PFSK-1 (cell line): ENCODE measurements around the gene SLC38A10.

Source experiments
- FOXP2 ChIP-seq: optimal IDR thresholded peaks from 2 replicates; pipeline ENCODE3; 2011; ENCODE audit warnings: borderline replicate concordance, control low read depth, inconsistent platforms; ENCODE audit not compliant: insufficient read depth; ENCODE audit errors: extremely low read length, extremely low read depth
- POLR2AphosphoS5 ChIP-seq: IDR thresholded peaks from 2 replicates; pipeline ENCODE4 v1.6.1; 2012; ENCODE audit warnings: low read depth, mild to moderate bottlenecking, control low read depth, low read length, moderate library complexity
- SIN3A ChIP-seq: IDR thresholded peaks from 2 replicates; pipeline ENCODE4 v1.6.1; 2012; ENCODE audit warnings: mild to moderate bottlenecking, low read length, moderate library complexity, borderline replicate concordance; ENCODE audit not compliant: insufficient read depth
- TAF1 ChIP-seq: IDR thresholded peaks from 2 replicates; pipeline ENCODE4 v1.6.1; 2012; ENCODE audit warnings: low read length, control low read depth, borderline replicate concordance; ENCODE audit not compliant: insufficient read depth
- TF ChIP-seq, protein P1 (sequence below), 2 experiments: IDR thresholded peaks; 2 replicates each; pipeline versions ENCODE4 v1.6.1 to v1.8.0; 2011 to 2012; ENCODE audit warnings: low read depth in 2 of 2, low read length in 2 of 2, control low read depth in 1 of 2, inconsistent platforms in 1 of 2, mild to moderate bottlenecking in 1 of 2, moderate library complexity in 1 of 2; ENCODE audit not compliant: insufficient read depth in 1 of 2

SLC38A10 gene

DNA sequence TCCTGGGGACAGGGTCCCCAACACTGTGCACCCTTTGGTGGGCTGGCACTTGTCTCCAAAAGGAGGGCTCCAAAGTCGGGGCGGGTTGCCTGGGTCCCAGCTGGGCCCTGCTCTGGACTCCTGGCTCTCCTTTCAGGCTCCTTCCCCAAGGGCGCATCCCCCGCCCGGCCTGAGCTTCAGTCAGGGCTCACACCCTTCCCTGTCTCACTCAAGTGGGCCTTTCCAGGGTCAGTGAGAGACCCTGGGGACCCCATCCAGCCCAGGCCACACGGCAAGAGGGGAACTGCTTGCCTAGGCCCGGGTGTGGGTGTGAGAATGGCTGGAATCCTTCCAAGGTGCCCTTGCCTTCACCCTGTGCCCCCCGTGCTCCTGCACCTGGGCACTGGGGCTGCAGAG, 41.8 kb upstream of the SLC38A10 start:
- TF ChIP-seq FOXP2 (no peak), POLR2AphosphoS5 (no peak)
- TF ChIP-seq, protein P1, sequence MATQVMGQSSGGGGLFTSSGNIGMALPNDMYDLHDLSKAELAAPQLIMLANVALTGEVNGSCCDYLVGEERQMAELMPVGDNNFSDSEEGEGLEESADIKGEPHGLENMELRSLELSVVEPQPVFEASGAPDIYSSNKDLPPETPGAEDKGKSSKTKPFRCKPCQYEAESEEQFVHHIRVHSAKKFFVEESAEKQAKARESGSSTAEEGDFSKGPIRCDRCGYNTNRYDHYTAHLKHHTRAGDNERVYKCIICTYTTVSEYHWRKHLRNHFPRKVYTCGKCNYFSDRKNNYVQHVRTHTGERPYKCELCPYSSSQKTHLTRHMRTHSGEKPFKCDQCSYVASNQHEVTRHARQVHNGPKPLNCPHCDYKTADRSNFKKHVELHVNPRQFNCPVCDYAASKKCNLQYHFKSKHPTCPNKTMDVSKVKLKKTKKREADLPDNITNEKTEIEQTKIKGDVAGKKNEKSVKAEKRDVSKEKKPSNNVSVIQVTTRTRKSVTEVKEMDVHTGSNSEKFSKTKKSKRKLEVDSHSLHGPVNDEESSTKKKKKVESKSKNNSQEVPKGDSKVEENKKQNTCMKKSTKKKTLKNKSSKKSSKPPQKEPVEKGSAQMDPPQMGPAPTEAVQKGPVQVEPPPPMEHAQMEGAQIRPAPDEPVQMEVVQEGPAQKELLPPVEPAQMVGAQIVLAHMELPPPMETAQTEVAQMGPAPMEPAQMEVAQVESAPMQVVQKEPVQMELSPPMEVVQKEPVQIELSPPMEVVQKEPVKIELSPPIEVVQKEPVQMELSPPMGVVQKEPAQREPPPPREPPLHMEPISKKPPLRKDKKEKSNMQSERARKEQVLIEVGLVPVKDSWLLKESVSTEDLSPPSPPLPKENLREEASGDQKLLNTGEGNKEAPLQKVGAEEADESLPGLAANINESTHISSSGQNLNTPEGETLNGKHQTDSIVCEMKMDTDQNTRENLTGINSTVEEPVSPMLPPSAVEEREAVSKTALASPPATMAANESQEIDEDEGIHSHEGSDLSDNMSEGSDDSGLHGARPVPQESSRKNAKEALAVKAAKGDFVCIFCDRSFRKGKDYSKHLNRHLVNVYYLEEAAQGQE (IDR thresholded peaks at IDR 0.05; ENCODE audit: insufficient read depth in 1 of 2, low read depth in 2 of 2, low read length in 2 of 2), result no peak

DNA sequence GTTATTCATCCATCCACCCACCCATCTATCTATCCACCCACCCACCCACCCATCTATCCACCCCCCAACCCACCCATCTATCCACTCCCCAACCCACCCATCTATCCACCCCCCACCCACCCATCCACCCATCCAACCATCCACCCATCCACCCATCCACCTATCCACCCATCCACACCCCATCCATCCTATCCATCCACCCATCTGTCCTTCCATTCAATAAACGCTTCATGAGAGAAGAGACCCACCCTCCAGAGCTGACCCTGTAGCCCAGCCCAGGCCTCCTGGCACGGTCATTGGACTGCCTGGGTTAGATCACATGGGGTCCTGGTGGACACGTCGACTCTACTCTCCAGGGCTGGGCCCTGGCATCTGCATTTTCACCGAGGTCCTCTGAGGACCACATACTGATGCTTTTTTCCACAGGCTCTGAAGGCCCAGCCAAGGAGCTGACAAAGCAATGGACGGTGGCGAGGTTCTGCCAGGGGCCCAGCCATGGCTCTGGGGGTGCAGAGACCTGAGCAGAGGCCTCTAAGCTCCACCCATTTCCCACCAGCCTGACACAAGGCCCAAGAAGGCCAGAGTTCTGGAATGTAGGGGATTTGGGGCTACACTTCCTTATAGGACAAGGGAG, 41.3 kb upstream of the SLC38A10 start:
- TF ChIP-seq TAF1, result no peak
- TF ChIP-seq, protein P1 (IDR thresholded peaks at IDR 0.05; ENCODE audit: insufficient read depth in 1 of 2, low read depth in 2 of 2, low read length in 2 of 2), result no peak
- no peak for TF ChIP-seq POLR2AphosphoS5
- TF ChIP-seq SIN3A, result no peak

DNA sequence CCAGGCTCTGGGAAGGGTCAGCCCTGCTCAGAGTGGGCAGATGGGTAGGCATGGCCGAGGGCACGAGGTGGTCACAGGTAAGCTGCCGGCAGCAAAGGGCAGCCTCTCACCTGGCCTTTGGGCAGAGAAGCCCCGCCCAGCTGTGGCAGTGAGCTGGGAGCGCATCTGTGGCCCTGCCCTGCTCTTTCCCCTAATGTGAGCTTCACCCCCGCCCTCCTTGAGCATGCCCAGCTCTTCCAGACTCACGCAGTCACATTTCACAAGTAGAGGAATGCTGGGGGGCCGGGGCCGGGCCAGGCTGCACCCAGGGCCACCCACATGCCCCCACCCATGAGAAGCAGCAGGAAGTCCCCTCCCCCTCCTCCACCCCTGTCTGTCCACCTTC, 40.7 kb upstream of the SLC38A10 start:
- no peak for TF ChIP-seq SIN3A
- no peak for TF ChIP-seq FOXP2
- TF ChIP-seq, protein P1 (IDR thresholded peaks at IDR 0.05; ENCODE audit: insufficient read depth in 1 of 2, low read depth in 2 of 2, low read length in 2 of 2), result no peak
- no peak for TF ChIP-seq POLR2AphosphoS5
- TF ChIP-seq TAF1, result no peak

DNA sequence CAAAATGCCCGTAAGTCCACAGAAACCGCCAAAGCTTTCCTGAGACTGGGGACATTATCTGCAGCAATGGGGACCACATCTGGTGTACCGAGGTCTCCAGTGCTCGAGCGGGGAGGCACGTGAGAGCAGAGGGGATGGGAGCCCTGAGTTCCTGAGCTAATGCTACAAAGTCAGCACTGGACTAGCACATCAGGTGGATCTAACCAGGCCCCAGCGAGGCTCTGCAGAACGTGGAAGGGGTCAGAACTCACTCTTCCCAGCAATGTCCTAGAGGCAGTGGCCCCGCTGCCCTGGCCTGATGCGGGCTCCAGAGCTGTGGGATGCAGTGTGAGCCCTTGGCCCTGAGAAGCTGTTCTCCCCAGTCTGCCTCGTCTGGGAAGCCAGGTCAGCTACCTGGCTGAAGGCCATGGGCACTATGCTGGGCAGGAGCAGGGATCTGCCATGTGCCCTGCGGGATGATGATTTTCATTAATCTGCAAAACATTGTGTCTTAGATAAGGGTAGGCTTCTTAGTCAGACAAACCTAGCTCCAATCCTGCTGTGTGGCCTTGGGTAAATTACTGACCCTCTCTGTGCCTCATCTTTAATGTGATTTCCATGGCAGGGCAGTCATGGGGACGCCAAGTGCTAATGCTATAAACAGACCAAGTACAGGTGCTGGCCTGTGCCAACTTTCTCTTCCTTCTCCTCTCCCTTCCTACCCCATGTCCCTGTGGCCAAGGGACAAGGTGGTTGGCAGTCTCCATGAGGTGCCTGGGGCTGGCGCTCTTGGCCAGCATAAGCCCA, 40.1 kb upstream of the SLC38A10 start:
- TF ChIP-seq TAF1, result no peak
- TF ChIP-seq SIN3A, result no peak
- TF ChIP-seq POLR2AphosphoS5, result no peak
- TF ChIP-seq, protein P1 (IDR thresholded peaks at IDR 0.05; ENCODE audit: insufficient read depth in 1 of 2, low read depth in 2 of 2, low read length in 2 of 2), result no peak
- TF ChIP-seq FOXP2, result no peak
